HG02678 (cell line): ENCODE measurements around the gene SMIM41.

Experiments
- ATAC-seq: cut with Tn5 transposase; IDR thresholded peaks from one replicate; pipeline ENCODE4 v1.9.1; 2021; ENCODE audit warnings: mild to moderate bottlenecking, moderate library complexity; ENCODE audit not compliant: unreplicated experiment

SMIM41 gene

DNA sequence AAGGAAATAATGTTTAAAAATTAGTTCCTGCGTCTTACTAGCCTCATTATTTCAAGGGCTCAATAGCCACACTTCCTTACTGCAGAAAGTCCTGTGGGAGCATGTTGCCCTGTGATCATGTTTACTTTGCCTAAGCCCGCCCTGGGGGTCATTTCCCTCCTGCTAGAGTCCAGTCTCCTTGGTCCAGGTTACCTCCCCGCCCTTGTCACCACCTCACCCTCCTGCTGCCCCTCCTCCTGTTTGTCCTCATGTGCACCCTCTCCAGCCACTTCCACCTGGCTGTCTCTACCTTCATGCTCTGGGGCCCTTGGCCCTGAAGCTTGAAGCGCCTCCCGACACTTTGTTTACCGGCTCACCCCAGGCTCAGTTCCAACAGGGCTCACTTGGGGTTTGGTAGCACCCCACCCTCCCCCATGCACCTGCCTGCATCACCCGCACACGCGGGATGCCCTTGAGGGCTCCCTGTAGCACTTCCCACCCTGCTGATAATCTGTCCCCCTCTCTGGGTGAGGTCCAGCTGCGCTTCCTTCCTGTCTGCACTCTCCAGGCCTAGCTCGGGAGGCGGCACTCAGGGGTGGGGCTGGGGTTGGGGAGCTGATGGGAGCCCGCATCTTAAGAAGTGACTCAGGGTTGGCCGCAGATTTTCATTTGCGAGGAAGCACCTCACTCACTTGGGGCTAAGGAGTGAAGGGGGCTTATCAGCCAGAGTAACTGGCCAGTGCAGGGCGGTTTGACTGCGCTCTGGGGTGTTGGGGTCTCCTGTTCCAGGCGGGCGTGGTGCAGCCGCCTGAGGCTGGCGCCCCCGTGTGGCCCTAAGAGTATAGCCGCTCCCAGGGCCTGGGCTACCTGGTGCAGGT lies 40.1 kb downstream of the SMIM41 start:
- no peak for ATAC-seq

- ATAC-seq: no peak
These were observed 41.7 kb downstream of the SMIM41 start for GRCh38 chr12:52120951-52121823.

DNA sequence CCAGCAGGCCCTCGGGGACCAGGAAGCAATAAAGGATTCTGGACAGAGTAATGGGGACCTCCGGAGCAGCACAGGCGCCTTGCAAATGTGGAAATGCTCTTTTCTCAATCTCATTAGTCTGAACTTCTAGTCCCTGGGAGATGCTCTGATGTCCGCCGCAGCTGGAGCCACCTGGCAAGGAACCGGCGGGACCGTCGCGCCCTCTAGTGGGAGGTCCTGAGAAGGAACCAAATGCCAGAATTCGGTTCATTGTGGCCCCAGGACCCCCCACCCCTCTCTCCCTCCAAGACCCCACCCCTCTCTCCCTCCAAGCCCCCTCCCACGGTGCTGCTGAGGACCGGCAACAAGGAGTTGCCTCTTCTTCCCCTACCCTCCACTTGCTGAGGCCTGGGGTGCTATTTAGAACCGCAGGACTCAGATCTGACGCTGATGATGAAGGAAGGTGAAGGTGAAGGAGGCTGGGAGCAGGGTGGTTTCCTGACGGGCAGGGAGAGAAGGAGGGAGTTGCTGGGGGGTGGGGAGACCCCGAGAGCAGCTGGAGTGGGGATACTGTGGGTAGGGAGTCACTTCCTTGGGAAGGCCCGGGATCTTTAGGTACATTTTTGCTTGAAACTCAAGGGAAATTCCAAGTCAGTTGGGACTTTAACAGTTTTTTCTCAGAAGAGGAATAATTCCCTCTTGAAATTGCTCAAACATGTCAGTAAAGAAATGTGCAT lies 42.5 kb downstream of the SMIM41 start:
- no peak for ATAC-seq

DNA sequence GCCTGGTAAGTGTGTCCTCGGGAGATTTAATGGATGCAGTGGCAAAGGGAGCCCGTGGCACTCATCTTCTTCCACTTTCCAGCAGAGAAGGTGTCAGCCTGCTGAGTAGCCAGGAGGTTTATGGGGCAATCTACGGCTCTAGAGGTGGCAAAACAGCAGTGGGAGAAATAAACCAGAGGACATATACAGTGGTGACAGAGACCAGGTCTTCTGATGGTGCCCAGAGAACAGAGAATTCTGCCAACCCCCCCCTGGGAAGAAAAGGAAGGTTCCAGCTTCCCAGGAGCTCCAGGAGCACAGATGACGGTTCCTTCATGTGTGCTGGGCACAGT lies 43.0 kb downstream of the SMIM41 start:
- ATAC-seq: no peak

- ATAC-seq: no peak
These were observed 43.4 kb downstream of the SMIM41 start for GRCh38 chr12:52122904-52123303.

- ATAC-seq: no peak
These were observed 44.1 kb downstream of the SMIM41 start for GRCh38 chr12:52123487-52124186.

- ATAC-seq: no peak
These were observed 46.0 kb downstream of the SMIM41 start for GRCh38 chr12:52125476-52125900.

DNA sequence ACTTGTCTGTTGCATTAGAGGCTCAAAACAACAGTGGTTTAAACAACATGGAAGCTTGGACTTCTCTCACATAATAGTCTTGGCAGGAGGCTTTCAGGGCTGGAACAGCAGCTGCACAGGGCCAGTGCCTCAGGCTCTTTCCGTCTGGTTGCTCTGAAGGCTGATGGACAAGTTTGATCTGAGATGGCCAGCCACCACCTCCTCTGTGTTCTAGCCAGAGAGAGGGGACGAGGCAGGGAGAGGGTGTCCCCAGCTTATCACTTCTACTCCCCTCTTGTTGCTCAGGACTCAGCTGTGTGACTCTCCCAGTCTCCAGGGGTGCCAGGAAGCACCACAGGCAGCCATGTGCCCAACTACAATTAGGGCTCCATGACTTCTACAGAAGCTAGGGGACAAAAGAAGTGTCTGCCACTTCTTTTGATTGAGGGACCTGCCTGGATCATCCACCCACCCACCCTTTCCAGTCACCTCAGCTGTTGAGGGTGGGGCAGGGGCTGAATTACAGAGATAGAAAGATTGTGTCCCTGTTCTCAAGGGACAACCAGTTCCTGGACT lies 46.6 kb downstream of the SMIM41 start:
- ATAC-seq: no peak

DNA sequence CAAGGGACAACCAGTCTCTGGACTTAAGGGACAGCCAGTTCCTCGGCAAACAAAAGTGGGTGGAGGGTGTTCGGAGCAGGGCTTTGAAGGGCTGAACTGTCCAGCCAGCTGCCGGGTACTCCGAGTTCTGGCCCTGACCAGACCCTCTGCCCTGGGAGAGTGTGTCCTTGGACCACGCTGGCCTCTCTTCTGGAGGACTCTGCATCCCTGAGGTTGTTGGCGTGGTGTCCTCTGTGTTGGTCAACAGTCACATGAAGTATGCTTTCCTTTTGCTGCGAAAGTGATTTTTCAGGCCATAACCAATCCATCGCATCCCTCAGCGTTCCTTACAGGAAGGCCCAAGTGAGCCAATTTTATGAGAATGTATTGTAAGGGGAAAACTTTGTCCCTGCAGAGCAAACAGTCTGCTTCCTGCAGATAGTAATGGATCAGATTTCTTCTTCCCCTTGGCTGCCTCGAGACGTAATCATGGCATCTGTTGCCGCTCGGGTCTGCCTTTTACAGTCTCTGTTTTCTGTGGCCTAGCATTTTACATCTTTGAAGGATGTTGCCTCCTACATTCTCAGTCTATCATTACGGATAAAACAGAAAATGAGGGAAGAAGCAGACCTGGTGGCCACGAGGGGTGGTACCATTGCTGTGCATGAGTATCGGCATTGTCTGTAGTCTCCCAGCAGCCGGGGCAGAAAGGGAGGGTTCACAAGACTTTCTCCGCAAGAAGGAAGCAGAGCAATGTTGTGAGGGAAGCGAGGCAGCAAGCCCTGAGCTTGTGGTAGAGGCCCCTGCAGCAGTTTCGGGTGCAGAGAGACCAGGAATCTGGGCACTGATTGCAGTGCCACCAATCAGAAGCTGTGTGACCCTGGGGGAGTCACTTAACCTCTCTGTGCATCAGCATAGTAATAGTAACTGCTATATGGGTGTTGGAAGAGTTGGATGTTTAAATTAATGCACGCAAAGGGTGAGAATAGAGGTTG lies 47.4 kb downstream of the SMIM41 start:
- ATAC-seq: no peak

DNA sequence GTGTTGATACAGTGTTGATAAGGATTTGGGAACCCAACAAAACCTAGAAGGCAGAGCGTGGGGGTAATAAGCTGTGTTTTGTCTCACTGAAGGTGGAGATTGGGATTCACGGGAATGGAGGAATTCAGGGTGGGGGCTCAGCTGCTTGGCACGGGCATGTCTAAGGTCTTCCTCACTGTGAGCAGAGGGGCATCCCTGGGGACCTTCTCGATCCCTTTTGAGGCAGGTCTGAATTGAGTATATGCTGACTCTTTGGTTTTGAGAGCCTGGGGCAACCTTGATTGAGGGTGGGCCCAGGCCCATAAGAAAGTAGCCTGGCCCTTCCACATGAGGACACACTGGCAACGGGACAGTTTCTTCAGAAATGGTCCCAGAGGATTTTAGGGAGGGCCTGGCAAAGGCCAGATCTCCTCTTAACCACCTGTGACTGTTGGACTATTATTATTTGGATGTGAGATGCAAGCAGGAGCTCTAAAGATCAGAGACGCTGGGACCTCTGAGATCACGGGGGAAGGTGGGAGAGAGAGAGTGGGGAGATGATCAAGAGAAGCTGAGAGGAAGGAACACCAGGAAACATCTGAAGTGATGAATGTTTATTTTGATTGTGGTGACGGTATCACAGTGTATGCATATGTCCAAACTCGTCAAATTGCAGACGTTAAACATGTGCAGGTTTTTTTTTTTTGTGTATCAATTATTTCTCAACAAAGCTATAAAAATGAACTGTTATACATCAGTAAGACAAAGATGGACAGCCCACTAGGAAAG lies 48.4 kb downstream of the SMIM41 start:
- ATAC-seq: no peak

DNA sequence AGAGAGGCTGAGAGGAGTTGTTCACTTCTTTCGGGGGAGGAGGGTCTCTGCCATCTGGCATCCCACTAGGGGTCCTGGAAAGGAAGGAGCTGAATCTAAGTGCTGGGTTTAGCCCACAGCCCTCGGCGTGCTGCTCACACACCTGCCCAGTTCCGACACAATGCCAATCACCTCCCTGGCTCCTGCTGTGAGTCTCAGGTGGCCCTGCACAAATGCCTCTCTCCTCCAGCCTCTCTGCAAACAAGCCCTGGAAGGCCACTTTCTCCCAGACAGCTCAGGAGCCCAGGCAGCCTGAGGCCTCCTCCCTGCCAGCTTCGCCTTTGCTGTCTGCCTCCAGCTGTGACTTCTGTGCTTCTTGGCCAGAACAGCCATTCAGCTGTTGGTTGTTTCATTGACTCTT lies 51.2 kb downstream of the SMIM41 start:
- no peak for ATAC-seq

DNA sequence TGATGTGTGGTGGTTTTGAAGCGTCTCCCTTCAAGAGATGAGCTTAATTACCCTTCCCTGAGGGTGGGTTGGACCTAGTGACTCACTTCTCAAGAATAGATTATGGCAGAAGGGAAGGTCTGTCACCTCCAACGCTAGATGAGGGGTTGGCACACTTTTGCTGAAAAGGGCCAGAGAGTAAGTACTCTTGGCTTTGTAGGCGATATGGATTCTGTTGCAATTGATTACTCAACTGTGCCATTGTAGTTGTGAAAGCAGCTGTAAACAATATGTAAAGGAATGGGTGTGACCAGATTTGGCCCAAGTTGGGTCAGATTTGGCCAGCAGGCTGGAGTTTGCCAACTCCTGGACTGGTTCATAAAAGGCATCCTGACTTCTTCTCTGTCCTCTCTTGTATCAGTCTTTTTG lies 53.3 kb downstream of the SMIM41 start:
- no peak for ATAC-seq

GRCh38 chr12:52137746-52138145 lies 58.2 kb downstream of the SMIM41 start:
- ATAC-seq: no peak

DNA sequence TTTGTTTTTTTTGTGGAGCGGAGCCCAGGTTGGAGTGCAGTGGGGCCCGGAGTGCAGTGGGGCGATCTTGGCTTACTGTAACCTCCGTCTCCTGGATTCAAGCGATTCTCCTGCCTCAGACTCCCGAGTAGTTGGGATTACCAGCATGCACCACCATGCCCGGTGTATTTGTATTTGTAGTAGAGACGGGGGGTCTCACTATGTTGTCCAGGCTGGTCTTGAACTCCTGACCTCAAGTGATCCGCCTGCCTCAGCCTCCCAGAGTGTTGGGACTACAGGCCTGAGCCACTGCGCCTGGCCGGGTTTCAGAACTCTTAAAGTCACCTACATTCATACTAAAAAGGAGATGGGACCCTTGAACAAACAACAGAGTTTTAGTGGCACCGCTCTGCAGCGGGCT lies 59.6 kb downstream of the SMIM41 start:
- no peak for ATAC-seq

DNA sequence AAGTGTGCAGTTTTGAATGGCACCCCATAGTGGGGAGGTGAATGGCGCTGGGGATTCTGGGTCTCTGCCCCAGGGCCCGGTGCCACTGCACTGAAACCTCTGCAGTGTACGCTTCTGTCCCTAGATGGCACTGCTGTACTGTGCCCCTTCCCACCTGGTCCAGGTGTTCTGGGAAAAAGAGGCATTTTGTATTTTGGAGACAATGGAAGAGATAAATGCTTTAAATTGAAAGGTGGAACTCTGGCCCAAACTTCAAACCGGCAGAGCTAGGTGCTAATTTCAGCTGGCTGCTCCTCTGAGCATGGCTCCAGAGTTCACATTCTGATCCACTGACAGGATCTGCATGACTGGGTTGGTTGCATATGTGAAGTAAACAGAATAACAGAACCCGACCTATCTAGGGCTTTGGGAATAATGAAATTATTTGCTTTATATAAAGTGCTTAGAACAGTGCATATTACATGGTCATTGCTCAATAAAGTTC lies 60.1 kb downstream of the SMIM41 start:
- no peak for ATAC-seq

GRCh38 chr12:52141306-52141705 lies 61.8 kb downstream of the SMIM41 start:
- ATAC-seq: no peak

- no peak for ATAC-seq
These were observed 62.4 kb downstream of the SMIM41 start for GRCh38 chr12:52141875-52142274.

DNA sequence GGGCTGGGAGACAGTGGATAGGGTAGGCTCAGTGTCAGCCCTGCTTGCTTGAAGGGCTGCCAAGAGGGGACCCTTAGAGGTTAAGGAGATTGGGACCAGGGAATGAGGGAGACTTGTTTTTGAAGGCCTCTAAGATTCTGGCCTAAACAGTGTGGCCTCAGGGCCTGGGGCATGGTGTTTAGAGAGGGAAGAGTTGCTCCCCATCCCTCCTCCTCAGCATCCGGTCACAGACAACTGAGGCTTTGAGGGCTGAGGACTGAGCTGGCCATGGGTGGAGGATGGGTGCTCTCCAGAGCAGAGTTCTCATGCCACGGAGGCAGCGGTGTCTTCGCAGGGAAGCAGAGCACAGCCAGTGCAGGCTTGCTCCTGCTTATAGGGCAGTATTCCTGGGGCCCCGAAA lies 62.9 kb downstream of the SMIM41 start:
- no peak for ATAC-seq
